Kidney (tissue), 14 donors: ENCODE data around the gene PCBP2. TPM values are rescaled to one million over a fixed set of nuclear protein-coding genes. Genes with fewer than 3 reads are reported as not detected.
A peak's percentile ranks its signal among the peaks of the same experiment; 100 is the strongest.

Experiments
- DNase-seq, 5 donors: peaks; one replicate each; pipeline ENCODE4 v3.0.0-alpha.2; 2013 to 2020
- FAIRE-seq: peaks from 2 replicates; lab custom pipeline; 2012; peaks lifted over from hg19 to GRCh38; lab: Jason Lieb, UNC
- H3K27ac ChIP-seq, 2 donors: one replicate each; pipeline ENCODE4 v1.7.0; 2013; ENCODE audit warnings: low read depth in 2 of 2, low read length in 2 of 2, inconsistent platforms in 1 of 2
- H3K27me3 ChIP-seq: one replicate; pipeline ENCODE4 v1.7.1; 2013; ENCODE audit warnings: low read length, inconsistent platforms; ENCODE audit not compliant: control insufficient read depth, insufficient read depth
- H3K36me3 ChIP-seq, 3 donors: one replicate each; pipeline versions ENCODE4 v1.7.0 to v1.7.1; 2013; ENCODE audit warnings: low read length in 3 of 3, control low read depth in 1 of 3, inconsistent platforms in 1 of 3; ENCODE audit not compliant: insufficient read depth in 3 of 3, control insufficient read depth in 2 of 3
- H3K4me1 ChIP-seq, 3 donors: one replicate each; pipeline versions ENCODE4 v1.7.0 to v1.7.1; 2013; ENCODE audit warnings: low read length in 3 of 3, inconsistent platforms in 1 of 3, low read depth in 1 of 3; ENCODE audit not compliant: control insufficient read depth in 2 of 3, insufficient read depth in 2 of 3
- H3K4me3 ChIP-seq, 3 donors: one replicate each; pipeline versions ENCODE4 v1.7.0 to v1.8.1; 2013; ENCODE audit warnings: low read length in 3 of 3, control low read depth in 1 of 3, inconsistent platforms in 1 of 3
- H3K9ac ChIP-seq, 3 donors: one replicate each; pipeline versions ENCODE4 v1.7.0 to v1.7.1; 2013; ENCODE audit warnings: low read length in 3 of 3, control low read depth in 1 of 3, inconsistent platforms in 1 of 3
- H3K9me3 ChIP-seq, 3 donors: one replicate each; pipeline versions ENCODE4 v1.7.0 to v1.7.1; 2013; ENCODE audit warnings: low read length in 3 of 3, control low read depth in 1 of 3, inconsistent platforms in 1 of 3; ENCODE audit not compliant: control insufficient read depth in 2 of 3, insufficient read depth in 1 of 3
- intact Hi-C: fragments of 100-400 bp; cut with DNase I; formaldehyde crosslinking; loops from one replicate; pipeline ENCODE4 v1.11.1; 2022
- polyA plus RNA-seq: library from polyadenylated mRNA; stranded (reverse); fragments of 350-450 nt; fragmentation: Illumina TruSeq; extraction: RNeasy Lipid Tissue Mini Kit (QIAGEN cat#74804); gene quantifications from one replicate; pipeline ENCODE4 v1.2.3, GENCODE V29; 2014; ENCODE audit warnings: low read depth, low replicate concordance; ENCODE audit not compliant: insufficient read depth
- total RNA-seq: library from RNA; stranded (reverse); fragmentation: NEBNext Ultra II Directional; extraction: Animal tissue kit (Norgen Biotek cat#: 25700); gene quantifications from one replicate; pipeline ENCODE4 v1.2.1, GENCODE V29; 2021
- TF ChIP-seq, protein P1 (sequence below): IDR thresholded peaks from 3 replicates; pipeline ENCODE4 v1.5.1; 2012; ENCODE audit warnings: mild to moderate bottlenecking, moderate library complexity, borderline replicate concordance; ENCODE audit not compliant: insufficient read depth; ENCODE audit errors: extremely low read depth
- donor health status: control.
- donor health status: control.
- donor health status: control.
- donor health status: control.
- donor health status: control.
- donor health status: DM: yes; HTN: yes; CAD: no.
- donor health status: Normal renal cell carcinoma (clear cell type).

Gene PCBP2
- total and polyA plus RNA-seq, 2 donors from 2014 or later: 597 to 732 TPM

GRCh38 chr12:53492830-53493609 is 41.1 kb downstream of the PCBP2 start:
- TF ChIP-seq, protein P1, sequence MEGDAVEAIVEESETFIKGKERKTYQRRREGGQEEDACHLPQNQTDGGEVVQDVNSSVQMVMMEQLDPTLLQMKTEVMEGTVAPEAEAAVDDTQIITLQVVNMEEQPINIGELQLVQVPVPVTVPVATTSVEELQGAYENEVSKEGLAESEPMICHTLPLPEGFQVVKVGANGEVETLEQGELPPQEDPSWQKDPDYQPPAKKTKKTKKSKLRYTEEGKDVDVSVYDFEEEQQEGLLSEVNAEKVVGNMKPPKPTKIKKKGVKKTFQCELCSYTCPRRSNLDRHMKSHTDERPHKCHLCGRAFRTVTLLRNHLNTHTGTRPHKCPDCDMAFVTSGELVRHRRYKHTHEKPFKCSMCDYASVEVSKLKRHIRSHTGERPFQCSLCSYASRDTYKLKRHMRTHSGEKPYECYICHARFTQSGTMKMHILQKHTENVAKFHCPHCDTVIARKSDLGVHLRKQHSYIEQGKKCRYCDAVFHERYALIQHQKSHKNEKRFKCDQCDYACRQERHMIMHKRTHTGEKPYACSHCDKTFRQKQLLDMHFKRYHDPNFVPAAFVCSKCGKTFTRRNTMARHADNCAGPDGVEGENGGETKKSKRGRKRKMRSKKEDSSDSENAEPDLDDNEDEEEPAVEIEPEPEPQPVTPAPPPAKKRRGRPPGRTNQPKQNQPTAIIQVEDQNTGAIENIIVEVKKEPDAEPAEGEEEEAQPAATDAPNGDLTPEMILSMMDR: no peak
- Histone ChIP-seq H3K4me1 (peaks cover 3 to 29% (median 15%) of the 10 kb centered on the region in 3 donors), H3K27ac (peak overlapping the region; percentile 80 to 92), H3K9ac (peak overlapping the region; percentile 48 to 79 (median 53)), H3K9me3 (no peaks in the 10 kb centered on the region), H3K4me3 (peak overlapping the region; percentile 63 to 82 (median 76)), H3K36me3 (no peaks in the 10 kb centered on the region), H3K27me3 (no peaks in the 10 kb centered on the region)
- intact Hi-C loops: no loop called here
- DNase-seq (peak; percentile 98 to 99 (median 99)), FAIRE-seq (no peak)

DNA sequence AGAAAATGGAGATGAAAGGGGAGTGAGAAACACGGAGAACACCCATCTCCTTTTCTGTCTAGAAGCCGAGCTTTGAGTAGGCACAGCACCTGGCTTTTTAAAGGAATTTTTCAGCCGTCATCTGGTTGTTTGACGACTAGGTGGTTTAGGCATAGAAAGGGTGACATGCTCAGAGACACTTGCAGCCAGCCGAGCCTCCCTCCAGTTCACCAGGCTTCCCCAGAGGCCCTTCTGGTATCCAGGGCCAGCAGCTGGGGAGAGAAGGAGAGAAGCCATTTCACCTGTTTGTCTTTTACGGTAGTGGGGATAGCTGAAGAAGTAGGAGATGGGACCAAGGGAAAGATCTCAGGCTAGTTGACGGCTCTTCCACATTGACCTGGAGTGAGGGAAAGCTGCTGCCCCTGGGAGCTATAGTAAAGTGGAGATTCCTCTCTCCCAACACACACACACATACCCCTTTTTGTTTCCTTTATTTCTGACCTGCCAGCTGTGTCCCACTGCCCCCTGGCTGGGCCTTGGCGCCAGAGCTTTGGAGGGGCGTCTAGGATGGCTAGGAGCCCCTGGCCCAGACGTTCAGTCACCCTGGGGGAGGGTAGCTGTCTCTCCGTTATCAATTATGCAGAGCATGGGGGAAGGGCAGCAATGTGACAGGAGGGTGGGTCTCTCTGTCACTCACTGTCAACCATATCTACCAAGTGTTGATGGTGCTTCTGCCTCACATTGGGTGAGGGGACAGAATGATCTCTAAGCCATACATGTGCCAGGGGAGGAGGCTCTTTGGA is 41.9 kb downstream of the PCBP2 start:
- intact Hi-C loops: no loop called here
- Histone ChIP-seq H3K9me3 (no peaks in the 10 kb centered on the region), H3K36me3 (no peaks in the 10 kb centered on the region), H3K4me3 (peak overlapping the region; percentile 63 to 82 (median 76)), H3K27me3 (no peaks in the 10 kb centered on the region), H3K4me1 (peaks cover 3 to 29% (median 18%) of the 10 kb centered on the region in 3 donors), H3K9ac (peak overlapping the region; percentile 48 to 79 (median 53)), H3K27ac (peak overlapping the region; percentile 80 to 92)
- peak in 3 of 5 donors; percentile 39 to 49 (median 48) for DNase-seq
- TF ChIP-seq, protein P1: no peak
- FAIRE-seq: no peak

- peak overlapping the region; percentile 6 to 52 for H3K27ac ChIP-seq
- no peaks in the 10 kb centered on the region for H3K36me3 ChIP-seq
- no peaks in the 10 kb centered on the region for H3K9me3 ChIP-seq
- peaks cover 0 to 26% (median 23%) of the 10 kb centered on the region in 3 donors for H3K4me1 ChIP-seq
- intact Hi-C loops: no loop called here
- FAIRE-seq (no peak), DNase-seq (peak; percentile 72 to 91 (median 81))
- peak overlapping the region in 1 of 3 donors; percentile 30 for H3K9ac ChIP-seq
- H3K4me3 ChIP-seq: no peak overlapping the region
- TF ChIP-seq, protein P1: no peak
- H3K27me3 ChIP-seq: no peaks in the 10 kb centered on the region
Observed at GRCh38 chr12:53495903-53496751, 44.2 kb downstream of the PCBP2 start.
